HG03520 (cell line): ENCODE data around the gene SLC24A4.
A peak's percentile ranks its signal among the peaks of the same experiment; 100 is the strongest.
"Not testable (repeated sequence)": the region's sequence is repeated elsewhere in the genome, so short reads cannot be mapped to it uniquely, and the experiment has no call there.

Experiments used
- ATAC-seq: cut with Tn5 transposase; IDR thresholded peaks from one replicate; pipeline ENCODE4 v1.9.1; 2021; ENCODE audit warnings: mild to moderate bottlenecking, moderate library complexity; ENCODE audit not compliant: unreplicated experiment

Gene SLC24A4

GRCh38 chr14:92398888-92399636, 76.1 kb downstream of the SLC24A4 start:
- ATAC-seq: no peak

GRCh38 chr14:92400579-92401444, 77.8 kb downstream of the SLC24A4 start:
- peak; percentile 73 for ATAC-seq

- ATAC-seq: no peak
These were observed 78.6 kb downstream of the SLC24A4 start for GRCh38 chr14:92401561-92401960.

GRCh38 chr14:92402500-92402899, 79.5 kb downstream of the SLC24A4 start:
- ATAC-seq: not testable (repeated sequence)

GRCh38 chr14:92404018-92404417, 81.1 kb downstream of the SLC24A4 start:
- no peak for ATAC-seq

GRCh38 chr14:92404421-92404820, 81.5 kb downstream of the SLC24A4 start:
- no peak for ATAC-seq

GRCh38 chr14:92404938-92405337, 82.0 kb downstream of the SLC24A4 start:
- ATAC-seq: no peak

GRCh38 chr14:92407410-92407809, 84.4 kb downstream of the SLC24A4 start:
- ATAC-seq: no peak

- ATAC-seq: no peak
These were observed 86.1 kb downstream of the SLC24A4 start for GRCh38 chr14:92409043-92409442.

- ATAC-seq: no peak
These were observed 88.2 kb downstream of the SLC24A4 start for GRCh38 chr14:92411135-92411534.

- no peak for ATAC-seq
These were observed 89.0 kb downstream of the SLC24A4 start for GRCh38 chr14:92411941-92412340.

GRCh38 chr14:92412912-92413311, 89.9 kb downstream of the SLC24A4 start:
- ATAC-seq: no peak

GRCh38 chr14:92413379-92413778, 90.4 kb downstream of the SLC24A4 start:
- no peak for ATAC-seq

GRCh38 chr14:92414690-92415445, 91.9 kb downstream of the SLC24A4 start:
- no peak for ATAC-seq

GRCh38 chr14:92415969-92416368, 93.0 kb downstream of the SLC24A4 start:
- ATAC-seq: no peak

- no peak for ATAC-seq
These were observed 93.6 kb downstream of the SLC24A4 start for GRCh38 chr14:92416544-92416943.

- no peak for ATAC-seq
These were observed 94.8 kb downstream of the SLC24A4 start for GRCh38 chr14:92417759-92418158.

GRCh38 chr14:92421751-92422150, 98.8 kb downstream of the SLC24A4 start:
- ATAC-seq: no peak

- ATAC-seq: no peak
These were observed 102.1 kb downstream of the SLC24A4 start for GRCh38 chr14:92425101-92425500.

GRCh38 chr14:92426237-92426636, 103.3 kb downstream of the SLC24A4 start:
- no peak for ATAC-seq

GRCh38 chr14:92427096-92427495, 104.1 kb downstream of the SLC24A4 start:
- ATAC-seq: no peak
